ENCODE results near the gene ARMC9.

- TF ChIP-seq EZH2 (IDR thresholded peaks at IDR 0.05; ENCODE audit: insufficient read depth, poor library complexity, severe bottlenecking) (no peak), EZH2phosphoT487 (IDR thresholded peaks at IDR 0.05; ENCODE audit: insufficient read depth, low read depth) (no peak)
Measured at GRCh38 chr2:231163414-231164095, 34.9 kb upstream of the ARMC9 start.
